OCI-LY7 (cell line): ENCODE data around the gene NT5C3A. TPM values are rescaled to one million over a fixed set of nuclear protein-coding genes. Genes with fewer than 3 reads are reported as not detected.

ENCODE experiments used
- BruUV-seq: library from RNA; stranded (reverse); fragments of 400-500 nt; replicated peaks from 2 replicates; lab custom pipeline; 2021; lab: Mats Ljungman, UMichigan
- CTCF ChIA-PET: fragments of 300-600 bp; sonication (Branson Sonifier 250); formaldehyde crosslinking; loops from one replicate; lab custom pipeline; 2022; ENCODE audit warnings: antibody characterized with exemption; ENCODE audit not compliant: unreplicated experiment; lab: Charles Lee
- POLR2A ChIA-PET: fragments of 300-600 bp; sonication (Branson Sonifier 250); formaldehyde crosslinking; loops from one replicate; lab custom pipeline; 2022; ENCODE audit warnings: antibody characterized with exemption; lab: Charles Lee
- DNase-seq: peaks from one replicate; pipeline ENCODE4 v3.0.0-alpha.2; 2015; ENCODE audit warnings: low spot score
- H2AFZ ChIP-seq: fragments of 200-600 bp; sonication (generic), shearing (Covaris generic); 2 replicates; pipeline ENCODE4 v1.6.1; 2014; ENCODE audit warnings: mild to moderate bottlenecking, antibody characterized with exemption, low read length, moderate library complexity
- H3K27ac ChIP-seq: fragments of 200-600 bp; sonication (generic); 2 replicates; pipeline ENCODE4 v1.5.1; 2014; ENCODE audit warnings: mixed run types, low read depth, mild to moderate bottlenecking, moderate library complexity, low read length, inconsistent platforms; ENCODE audit not compliant: poor library complexity, severe bottlenecking
- H3K36me3 ChIP-seq: fragments of 200-600 bp; sonication (generic); 2 replicates; pipeline ENCODE4 v1.6.1; 2014; ENCODE audit warnings: mild to moderate bottlenecking, antibody characterized with exemption, low read length, moderate library complexity, mixed read lengths; ENCODE audit not compliant: insufficient read depth
- H3K4me1 ChIP-seq: fragments of 200-600 bp; sonication (generic); 2 replicates; pipeline ENCODE4 v1.5.1; 2014; ENCODE audit warnings: mild to moderate bottlenecking, low read length; ENCODE audit not compliant: insufficient read depth, poor library complexity, severe bottlenecking
- H3K4me2 ChIP-seq: fragments of 200-600 bp; sonication (generic); 2 replicates; pipeline ENCODE4 v1.6.1; 2014; ENCODE audit warnings: mild to moderate bottlenecking, low read length
- H3K4me3 ChIP-seq: fragments of 200-600 bp; sonication (generic); 2 replicates; pipeline ENCODE4 v1.5.1; 2014; ENCODE audit warnings: mild to moderate bottlenecking, low read depth, low read length; ENCODE audit not compliant: poor library complexity, severe bottlenecking
- H3K79me2 ChIP-seq: fragments of 200-600 bp; sonication (generic); 2 replicates; pipeline ENCODE4 v1.6.1; 2016; ENCODE audit warnings: low read depth, mild to moderate bottlenecking, low read length, moderate library complexity, mixed read lengths; ENCODE audit not compliant: insufficient read depth
- H3K9me2 ChIP-seq: fragments of 200-600 bp; sonication (generic); 2 replicates; pipeline ENCODE4 v1.6.1; 2016; ENCODE audit warnings: mild to moderate bottlenecking, low read length, mixed read lengths; ENCODE audit not compliant: insufficient read depth
- H3K9me3 ChIP-seq: fragments of 200-600 bp; sonication (generic); 2 replicates; pipeline ENCODE4 v1.6.1; 2014; ENCODE audit warnings: mild to moderate bottlenecking, mixed run types, low read length, mixed read lengths
- H4K20me1 ChIP-seq: fragments of 200-600 bp; sonication (generic); 2 replicates; pipeline ENCODE4 v1.6.1; 2014; ENCODE audit warnings: mild to moderate bottlenecking, antibody characterized with exemption, low read length, moderate library complexity, mixed read lengths; ENCODE audit not compliant: insufficient read depth
- CTCF ChIP-seq: fragments of 200-600 bp; sonication (generic); conservative IDR thresholded peaks from 2 replicates; pipeline ENCODE4 v1.5.1; 2014; ENCODE audit warnings: mild to moderate bottlenecking, antibody characterized with exemption, low read length, moderate library complexity, mixed read lengths
- EZH2phosphoT487 ChIP-seq: fragments of 200-600 bp; sonication (generic); IDR thresholded peaks from 2 replicates; pipeline ENCODE4 v1.6.1; 2018; ENCODE audit warnings: low read depth, borderline replicate concordance, mild to moderate bottlenecking, mixed run types, antibody characterized with exemption, low read length, moderate library complexity, mixed read lengths
- intact Hi-C: fragments of 100-400 bp; cut with micrococcal nuclease; formaldehyde crosslinking; loops from one replicate; pipeline ENCODE4 v1.10.0; 2022; ENCODE audit not compliant: unreplicated experiment
- total RNA-seq, 2 experiments: library from RNA; depleted of rRNA in 1 of 2; stranded (reverse); fragments of >200 nt in 1 of 2; shearing (Covaris generic) in 1 of 2; gene quantifications; 2 replicates each; pipeline ENCODE4 v1.2.3, GENCODE V29; 2014 to 2022

The NT5C3A gene
- total RNA-seq, 2 experiments from 2014 or later: 37.1 to 62.4 TPM

- no peak overlapping the region for H3K4me2 ChIP-seq
- H3K79me2 ChIP-seq: peaks cover 57% of the 10 kb centered on the region
- H3K9me3 ChIP-seq: no peaks in the 10 kb centered on the region
- POLR2A ChIA-PET: interaction anchor here (0.7 kb wide), 1 partner anchor 8 kb away, joined by 5 read pairs; no protein-coding TSS in a partner anchor
- H3K9me2 ChIP-seq: no peaks in the 10 kb centered on the region
- H3K4me3 ChIP-seq: no peak overlapping the region
- H3K27ac ChIP-seq: no peak overlapping the region
- DNase-seq: no peak
- peaks cover 2% of the 10 kb centered on the region for H4K20me1 ChIP-seq
- no peak for TF ChIP-seq CTCF
- no peak for TF ChIP-seq EZH2phosphoT487
- H3K36me3 ChIP-seq: peaks cover 79% of the 10 kb centered on the region
- BruUV-seq: no TSS peak
- intact Hi-C loops: loop anchor here (10.0 kb wide), 1 partner anchor 157 kb away; no protein-coding TSS in a partner anchor
- H3K4me1 ChIP-seq: peaks cover 32% of the 10 kb centered on the region
- CTCF ChIA-PET: no interaction called here
- H2AFZ ChIP-seq: no peak overlapping the region
Observed at GRCh38 chr7:33101906-33102305, 39.3 kb upstream of the NT5C3A start.

- BruUV-seq: no TSS peak
- peak overlapping the region; percentile 70 for H3K4me2 ChIP-seq
- H3K4me3 ChIP-seq: peak overlapping the region; percentile 40
- peak overlapping the region; percentile 85 for H3K27ac ChIP-seq
- peaks cover 29% of the 10 kb centered on the region for H3K4me1 ChIP-seq
- H4K20me1 ChIP-seq: no peaks in the 10 kb centered on the region; the same call in 1 of the 2 replicates
- intact Hi-C loops: loop anchor here (10.0 kb wide), 1 partner anchor 156 kb away; no protein-coding TSS in a partner anchor
- no peaks in the 10 kb centered on the region for H3K9me3 ChIP-seq
- peak; percentile 24 for DNase-seq
- H3K79me2 ChIP-seq: peaks cover 46% of the 10 kb centered on the region
- POLR2A ChIA-PET: interaction anchor here (0.7 to 2.7 kb wide), 8 partner anchors 10 to 315 kb away, joined by 3 to 17 read pairs (median 4); partner anchors contain the start of gene NT5C3A
- no peaks in the 10 kb centered on the region for H3K9me2 ChIP-seq
- no peak for TF ChIP-seq EZH2phosphoT487
- no peak for TF ChIP-seq CTCF
- H3K36me3 ChIP-seq: peaks cover 87% of the 10 kb centered on the region
- CTCF ChIA-PET: no interaction called here
- H2AFZ ChIP-seq: no peak overlapping the region
Observed at GRCh38 chr7:33100770-33101169, 38.2 kb upstream of the NT5C3A start.
